Right lobe of liver (tissue), 6 donors: ENCODE measurements around the gene BCAR3. TPM values are rescaled to one million over a fixed set of nuclear protein-coding genes. Genes with fewer than 3 reads are reported as not detected.
A peak's percentile ranks its signal among the peaks of the same experiment; 100 is the strongest.

Experiments used
- ATAC-seq, 4 donors: fragments of 200-7000 bp; cut with Tn5 transposase; one replicate each; pipeline ENCODE4 v1.9.1; 2020; ENCODE audit warnings: mild to moderate bottlenecking in 4 of 4, moderate library complexity in 4 of 4
- DNase-seq, 3 donors: peaks; one replicate each; pipeline ENCODE4 v3.0.0-alpha.2; 2020
- H3K27ac ChIP-seq, 3 donors: fragments of 200-600 bp; one replicate each; pipeline ENCODE4 v1.8.0; 2022
- H3K27me3 ChIP-seq, 2 donors: fragments of 200-600 bp; one replicate each; pipeline ENCODE4 v1.8.0; 2022
- H3K36me3 ChIP-seq, 4 donors: fragments of 200-600 bp; sonication (generic) in 1 of 4; one replicate each; pipeline versions ENCODE4 v1.5.1 to v1.8.0; 2017 to 2022; ENCODE audit warnings: control low read depth in 1 of 4
- H3K4me1 ChIP-seq, 4 donors: fragments of 200-600 bp; sonication (generic) in 1 of 4; one replicate each; pipeline versions ENCODE4 v1.5.1 to v1.8.0; 2017 to 2022; ENCODE audit warnings: control low read depth in 1 of 4
- H3K4me3 ChIP-seq, 3 donors: fragments of 200-600 bp; one replicate each; pipeline ENCODE4 v1.8.0; 2022
- H3K9me3 ChIP-seq, 4 donors: fragments of 200-600 bp; sonication (generic) in 1 of 4; one replicate each; pipeline versions ENCODE4 v1.5.1 to v1.8.0; 2017 to 2022; ENCODE audit warnings: control low read depth in 1 of 4
- CTCF ChIP-seq, 4 donors: fragments of 200-600 bp in 3 of 4; fragments of 450-650 bp in 1 of 4; IDR thresholded peaks; one replicate each; pipeline versions ENCODE4 v1.5.1 to v1.8.0; 2016 to 2022; ENCODE audit warnings: antibody characterized with exemption in 4 of 4, mild to moderate bottlenecking in 2 of 4
- POLR2A ChIP-seq: fragments of 450-650 bp; IDR thresholded peaks from one replicate; pipeline ENCODE4 v1.6.1; 2017; ENCODE audit warnings: antibody characterized with exemption, mild to moderate bottlenecking
- WGBS: methylation state at CpG from one replicate; pipeline ENCODE4 v1.1.6; 2018; ENCODE audit warnings: low coverage, low lambda C conversion rate; ENCODE audit not compliant: insufficient coverage; ENCODE audit errors: missing lambda C conversion rate; 5-methylcytosine and 5-hydroxymethylcytosine counted together
- intact Hi-C, 2 donors: fragments of 100-400 bp; cut with DNase I; formaldehyde crosslinking; loops; one replicate each; pipeline versions ENCODE4 v1.11.2 to v1.14.1; 2022
- total RNA-seq, 6 experiments: library from RNA; depleted of rRNA in 2 of 6; stranded (reverse); fragments of >200 nt in 2 of 6; fragmentation: NEBNext Ultra II Directional in 3 of 6; extraction: Animal tissue kit (Norgen Biotek cat#: 25700) in 3 of 6; gene quantifications; one replicate each; pipeline versions ENCODE4 v1.1.0 to v1.2.4, GENCODE V29; 2016 to 2023
- donor health status: DM: no; HTN: yes; CAD: no.
- donor health status: DM: no; HTN: no; CAD: no.
- donor health status: DM: no; HTN: no; CAD: no.
- donor health status: DM: no; HTN: yes; CAD: no.
- donor health status: DM: no; HTN: yes; CAD: no.

BCAR3 gene
- total RNA-seq, 6 experiments from 2014 or later = 7.6 to 19.8 (median 12.9) TPM

- intact Hi-C loops = no loop called here
- no peak overlapping the region for H3K27ac ChIP-seq
- H3K36me3 ChIP-seq = no peaks in the 10 kb centered on the region
- WGBS = 88% methylated on average over 2 of the region's 2 CpGs
- TF ChIP-seq POLR2A (no peak), CTCF (IDR thresholded peaks at IDR 0.05) (no peak)
- no peak for ATAC-seq
- no peaks in the 10 kb centered on the region for H3K27me3 ChIP-seq
- peaks cover 0 to 11% (median 0%) of the 10 kb centered on the region in 4 donors for H3K4me1 ChIP-seq
- DNase-seq = no peak
- H3K9me3 ChIP-seq = no peaks in the 10 kb centered on the region
- H3K4me3 ChIP-seq = no peak overlapping the region
Observed at GRCh38 chr1:93683234-93683633, 1.6 kb upstream of the BCAR3 start.

GRCh38 chr1:93681989-93682412 lies 364 bp upstream of the BCAR3 start:
- DNase-seq (no peak), ATAC-seq (no peak)
- Histone ChIP-seq H3K27ac (peak overlapping the region; percentile 25 to 61 (median 52)), H3K36me3 (no peaks in the 10 kb centered on the region), H3K9me3 (no peaks in the 10 kb centered on the region), H3K4me1 (peaks cover 0 to 11% (median 0%) of the 10 kb centered on the region in 4 donors), H3K27me3 (no peaks in the 10 kb centered on the region), H3K4me3 (peak overlapping the region; percentile 62 to 69 (median 64))
- WGBS = 8% methylated on average over 12 of the region's 12 CpGs
- TF ChIP-seq POLR2A = no peak
- TF ChIP-seq CTCF (IDR thresholded peaks at IDR 0.05) = no peak
- intact Hi-C loops = no loop called here

- TF ChIP-seq CTCF (IDR thresholded peaks at IDR 0.05) (peak; percentile 34 to 52 (median 47)), POLR2A (no peak)
- ATAC-seq = peak; percentile 86 to 91 (median 88)
- no peaks in the 10 kb centered on the region for H3K36me3 ChIP-seq
- intact Hi-C loops = no loop called here
- peak; percentile 74 to 81 (median 80) for DNase-seq
- H3K4me3 ChIP-seq = peak overlapping the region; percentile 62 to 69 (median 64)
- peaks cover 0 to 11% (median 0%) of the 10 kb centered on the region in 4 donors for H3K4me1 ChIP-seq
- WGBS = 24% methylated on average over 26 of the region's 29 CpGs
- peak overlapping the region; percentile 24 to 61 (median 52) for H3K27ac ChIP-seq
- H3K9me3 ChIP-seq = no peaks in the 10 kb centered on the region
- H3K27me3 ChIP-seq = no peaks in the 10 kb centered on the region
Observed at GRCh38 chr1:93680420-93681100, 1.1 kb downstream of the BCAR3 start.

- no peak for TF ChIP-seq POLR2A
- H3K27ac ChIP-seq = no peak overlapping the region
- DNase-seq = no peak
Observed at GRCh38 chr1:93680076-93680419, 1.6 kb downstream of the BCAR3 start.

GRCh38 chr1:93679546-93679945 lies 2.1 kb downstream of the BCAR3 start:
- no peak for ATAC-seq
- peaks cover 0 to 11% (median 0%) of the 10 kb centered on the region in 4 donors for H3K4me1 ChIP-seq
- no peak overlapping the region for H3K27ac ChIP-seq
- intact Hi-C loops = no loop called here
- H3K4me3 ChIP-seq = no peak overlapping the region
- no peaks in the 10 kb centered on the region for H3K36me3 ChIP-seq
- H3K27me3 ChIP-seq = no peaks in the 10 kb centered on the region
- no peak for DNase-seq
- TF ChIP-seq POLR2A (no peak), CTCF (IDR thresholded peaks at IDR 0.05) (no peak)
- WGBS = 67% methylated on average over 3 of the region's 4 CpGs
- H3K9me3 ChIP-seq = no peaks in the 10 kb centered on the region

More at GRCh38 chr1:93680076-93680419, 1.6 kb downstream of the BCAR3 start:
- WGBS = 83% methylated on average over 1 of the region's 5 CpGs
- H3K4me1 ChIP-seq = peaks cover 0 to 11% (median 0%) of the 10 kb centered on the region in 4 donors
- peak overlapping the region in 1 of 3 donors; percentile 69 for H3K4me3 ChIP-seq
- no peak for ATAC-seq
- H3K36me3 ChIP-seq = no peaks in the 10 kb centered on the region
- intact Hi-C loops = no loop called here
- no peaks in the 10 kb centered on the region for H3K27me3 ChIP-seq
- no peaks in the 10 kb centered on the region for H3K9me3 ChIP-seq
